Stimulated activated CD4-positive, alpha-beta T cell treated with anti-CD3 and anti-CD28 coated beads, TNF-alpha, amount 100 ng/mL, for 48 hours (primary cell): ENCODE data around the gene TBC1D16.
"Not testable (repeated sequence)": the region's sequence is repeated elsewhere in the genome, so short reads cannot be mapped to it uniquely, and the experiment has no call there.

Experiments
- DNase-seq, 3 donors: peaks; one replicate each; pipeline ENCODE4 v3.0.0-alpha.2; 2020; ENCODE audit warnings: low read depth in 3 of 3

Gene TBC1D16

DNA sequence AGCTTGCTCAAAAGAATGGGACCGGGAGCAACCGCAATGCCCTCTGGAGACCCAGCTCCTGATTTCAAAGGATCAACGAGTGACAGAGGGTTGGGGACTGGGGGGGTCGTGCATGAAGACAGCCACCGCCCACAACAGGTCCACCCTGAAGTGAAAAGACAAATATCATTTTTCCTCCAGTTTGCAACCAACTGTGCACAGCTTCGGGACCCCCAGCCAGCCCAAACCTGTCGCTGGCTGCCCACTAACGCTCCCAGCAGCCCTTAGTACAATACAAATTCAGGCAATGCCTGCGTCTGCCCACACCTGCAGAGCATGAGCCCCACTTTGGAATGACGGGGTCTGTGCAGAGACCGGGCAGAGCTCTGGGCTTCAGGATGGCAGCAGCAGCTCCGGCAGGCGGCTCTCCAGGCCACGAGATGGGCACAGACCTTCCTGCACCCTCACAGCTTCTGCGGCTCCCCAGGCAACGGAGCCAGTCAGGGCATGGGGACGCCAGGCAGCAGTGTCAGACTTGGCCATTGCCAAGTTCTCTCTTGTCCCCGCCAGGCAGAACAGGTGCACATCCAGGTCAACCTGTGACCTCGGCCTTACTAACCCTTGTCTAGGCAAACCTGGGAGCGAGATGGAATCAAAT, 60.1 kb downstream of the TBC1D16 start:
- DNase-seq: no peak

- no peak for DNase-seq
Observed at GRCh38 chr17:79974566-79975497, 60.8 kb downstream of the TBC1D16 start.

DNA sequence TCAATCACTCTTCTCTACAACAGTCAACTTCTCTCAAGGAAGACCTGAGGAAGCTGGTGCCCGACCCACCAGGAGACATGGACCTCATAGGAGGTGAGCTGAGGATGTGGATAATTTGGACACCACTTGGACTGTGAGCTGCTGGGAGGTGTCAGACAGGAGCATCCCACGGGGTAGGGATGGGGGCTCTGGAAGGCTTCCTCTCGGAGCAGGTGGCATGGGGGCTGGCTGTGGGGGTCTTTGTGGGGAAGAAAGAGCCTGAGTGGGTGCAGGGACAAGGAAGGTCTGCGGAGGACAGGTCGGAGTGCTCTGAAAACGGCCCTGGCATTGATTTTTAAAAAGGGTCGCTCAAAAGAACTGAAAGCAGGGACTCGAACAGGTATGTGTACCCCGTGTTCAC, 64.0 kb downstream of the TBC1D16 start:
- DNase-seq: no peak

DNA sequence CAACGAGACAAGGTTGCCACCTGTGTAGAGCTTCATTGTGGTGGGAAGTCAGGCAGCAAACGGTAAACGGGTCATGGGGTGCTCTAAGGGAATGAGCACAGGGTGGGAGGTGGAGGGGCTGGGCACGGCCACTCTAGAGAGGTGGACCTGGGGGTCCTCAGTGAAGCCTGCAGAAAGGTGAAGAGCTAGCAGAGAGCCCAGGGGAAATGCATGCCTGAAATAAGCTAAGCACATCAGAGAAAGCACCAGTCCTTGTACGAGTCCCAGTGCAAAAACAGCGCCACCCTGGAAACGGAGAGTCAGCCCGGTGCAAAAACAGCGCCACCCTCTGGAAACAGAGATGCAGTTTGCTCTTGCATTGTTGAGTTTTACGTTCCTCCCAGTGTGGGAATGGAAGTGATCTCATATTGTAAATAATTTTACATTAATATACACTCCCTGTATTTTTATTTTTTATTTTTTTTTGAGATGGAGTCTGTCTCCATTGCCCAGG, 65.0 kb downstream of the TBC1D16 start:
- no peak for DNase-seq

DNA sequence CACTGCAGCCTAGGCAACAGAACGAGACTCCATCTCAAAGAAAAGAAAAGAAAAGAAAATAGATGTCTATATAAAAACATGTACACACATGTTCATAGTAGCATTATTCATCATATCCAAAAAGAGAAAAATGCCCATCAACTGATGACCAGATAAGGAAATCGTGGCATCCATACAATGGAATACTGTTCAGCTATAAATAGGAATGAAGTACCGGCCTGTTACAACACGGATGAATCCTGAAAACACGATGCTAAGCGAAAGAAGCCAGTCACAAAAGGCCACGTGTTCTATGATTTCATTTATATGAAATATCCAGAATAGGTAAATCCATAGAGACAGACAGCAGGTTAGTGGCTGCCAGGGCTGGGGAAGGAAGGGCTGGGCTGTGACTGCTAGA, 65.8 kb downstream of the TBC1D16 start:
- DNase-seq: no peak

- DNase-seq: no peak
Observed at GRCh38 chr17:79968116-79968515, 67.6 kb downstream of the TBC1D16 start.

GRCh38 chr17:79966681-79967080, 69.0 kb downstream of the TBC1D16 start:
- DNase-seq: no peak

- DNase-seq: no peak
Observed at GRCh38 chr17:79965806-79966205, 69.9 kb downstream of the TBC1D16 start.

DNA sequence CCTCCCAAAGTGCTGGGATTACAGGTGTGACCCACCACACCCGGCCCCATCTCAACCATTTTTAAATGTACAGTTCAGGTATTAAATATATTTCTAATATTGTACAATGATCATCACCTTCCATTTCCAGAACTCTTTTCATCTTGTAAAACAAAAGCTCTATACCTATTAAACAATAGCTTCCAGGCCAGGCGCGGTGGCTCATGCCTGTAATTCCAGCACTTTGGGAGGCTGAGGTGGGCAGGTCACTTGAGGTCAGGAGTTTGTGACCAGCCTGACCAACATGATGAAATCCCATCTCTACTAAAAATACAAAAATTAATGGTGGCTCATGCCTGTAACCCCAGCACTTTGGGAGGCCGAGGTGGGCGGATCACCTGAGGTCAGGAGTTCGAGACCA, 73.2 kb downstream of the TBC1D16 start:
- DNase-seq: not testable (repeated sequence)

DNA sequence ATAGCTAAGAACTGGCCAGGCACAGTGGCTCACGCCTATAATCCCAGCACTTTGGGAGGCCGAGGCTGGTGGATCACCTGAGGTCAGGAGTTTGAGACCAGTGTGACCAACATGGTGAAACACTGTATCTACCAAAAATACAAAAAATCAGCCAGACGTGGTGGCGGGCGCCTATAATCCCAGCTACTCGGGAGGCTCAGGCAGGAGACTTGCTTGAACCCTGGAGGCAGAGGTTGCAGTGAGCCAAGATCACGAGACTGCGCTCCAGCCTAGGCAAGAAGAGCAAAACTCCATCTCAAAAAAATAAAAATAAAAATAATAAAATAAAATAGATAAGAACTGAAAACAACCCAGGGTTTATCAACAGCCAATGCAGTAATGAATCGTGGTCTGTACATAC, 74.1 kb downstream of the TBC1D16 start:
- DNase-seq: not testable (repeated sequence)

DNA sequence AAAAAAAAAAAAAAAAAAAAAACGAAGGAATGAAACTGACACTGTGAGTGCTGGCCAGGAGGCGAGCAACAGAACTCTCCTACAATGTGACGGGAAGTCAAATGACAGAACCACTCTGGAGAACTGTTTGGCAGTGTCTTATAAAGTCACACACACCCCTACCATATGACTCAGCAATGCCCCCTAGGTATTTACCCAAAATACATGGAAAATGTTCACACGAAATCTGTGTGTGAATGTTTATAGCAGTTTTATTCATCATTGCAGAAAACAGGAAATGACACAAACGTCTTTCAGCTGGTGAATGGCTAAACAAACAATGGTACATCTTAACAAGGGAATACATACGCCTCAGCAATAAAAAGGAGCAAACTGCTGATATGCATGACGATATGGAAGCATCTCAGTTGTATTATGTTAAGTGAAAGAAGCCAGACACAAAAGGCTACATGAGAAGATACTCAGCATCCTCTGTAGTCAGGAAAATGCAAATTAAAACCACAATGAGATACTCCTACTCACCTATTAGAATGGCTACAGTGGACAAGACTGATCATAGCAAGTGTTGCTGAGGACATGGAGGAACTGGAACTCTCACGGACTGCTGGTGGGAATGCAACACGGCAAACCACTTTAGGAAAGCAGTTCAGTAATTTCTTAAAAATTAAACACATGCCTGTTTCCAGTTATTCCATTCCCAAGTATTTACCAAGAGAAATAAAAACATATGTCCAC, 74.7 kb downstream of the TBC1D16 start:
- no peak for DNase-seq

DNA sequence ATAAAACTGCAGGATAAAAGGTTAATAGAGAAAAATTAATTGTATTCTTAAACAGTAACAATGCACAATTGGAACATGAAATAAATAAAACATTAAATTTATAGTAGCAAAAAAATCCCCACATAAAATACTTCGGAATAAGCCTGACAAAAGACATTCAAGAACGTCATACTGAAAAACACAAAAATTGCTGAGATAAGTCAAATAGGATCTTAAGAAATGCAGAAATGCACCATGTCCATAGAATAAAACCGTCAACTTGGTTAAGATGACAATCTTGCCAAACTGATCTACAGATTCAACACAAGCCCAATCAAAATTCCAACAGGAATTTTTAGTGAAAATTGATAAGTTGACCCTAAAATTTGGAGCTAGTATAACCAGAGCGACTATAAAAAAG, 76.6 kb downstream of the TBC1D16 start:
- no peak for DNase-seq

DNA sequence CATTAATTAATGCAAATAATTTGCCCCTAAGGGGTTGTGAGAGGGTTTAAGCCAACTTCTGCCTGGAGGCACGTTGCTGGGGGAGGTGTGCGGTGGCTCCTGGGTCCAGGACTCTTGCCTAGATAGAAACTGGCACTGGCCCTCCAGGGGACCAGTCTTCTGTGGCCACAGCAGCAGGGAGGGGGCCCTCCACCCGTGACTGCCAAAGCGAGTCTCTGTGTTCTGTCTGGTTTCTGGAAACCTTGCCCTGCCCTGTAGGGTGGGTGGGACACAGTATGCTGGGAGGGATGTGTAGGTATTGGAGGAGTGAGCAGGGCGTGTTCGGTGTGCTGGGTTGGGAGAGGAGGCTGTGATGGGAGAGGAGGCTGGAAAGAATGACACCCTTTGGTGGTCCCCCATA, 78.8 kb downstream of the TBC1D16 start:
- no peak for DNase-seq

GRCh38 chr17:79956441-79956735, 79.3 kb downstream of the TBC1D16 start:
- not testable (repeated sequence) for DNase-seq

- DNase-seq: no peak
Observed at GRCh38 chr17:79955691-79956440, 79.8 kb downstream of the TBC1D16 start.

DNA sequence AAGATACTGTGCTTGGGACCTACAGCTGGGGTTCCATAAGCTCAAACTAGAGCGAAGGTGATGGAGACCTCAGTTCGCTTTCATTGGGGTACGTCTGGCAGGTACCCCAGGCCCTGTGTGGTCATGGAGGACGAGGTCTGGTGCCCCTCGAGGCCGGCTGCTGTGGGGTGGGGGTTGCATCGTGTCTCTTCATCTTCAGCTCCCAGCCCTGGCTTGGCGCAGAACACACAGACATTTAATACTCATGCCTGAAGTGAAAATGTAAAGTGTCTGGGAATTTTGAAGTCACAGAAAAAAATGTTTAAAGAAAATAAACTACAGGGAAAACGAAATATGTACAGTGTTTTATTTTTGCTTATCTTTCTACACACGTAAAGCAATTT, 80.5 kb downstream of the TBC1D16 start:
- DNase-seq: no peak

DNA sequence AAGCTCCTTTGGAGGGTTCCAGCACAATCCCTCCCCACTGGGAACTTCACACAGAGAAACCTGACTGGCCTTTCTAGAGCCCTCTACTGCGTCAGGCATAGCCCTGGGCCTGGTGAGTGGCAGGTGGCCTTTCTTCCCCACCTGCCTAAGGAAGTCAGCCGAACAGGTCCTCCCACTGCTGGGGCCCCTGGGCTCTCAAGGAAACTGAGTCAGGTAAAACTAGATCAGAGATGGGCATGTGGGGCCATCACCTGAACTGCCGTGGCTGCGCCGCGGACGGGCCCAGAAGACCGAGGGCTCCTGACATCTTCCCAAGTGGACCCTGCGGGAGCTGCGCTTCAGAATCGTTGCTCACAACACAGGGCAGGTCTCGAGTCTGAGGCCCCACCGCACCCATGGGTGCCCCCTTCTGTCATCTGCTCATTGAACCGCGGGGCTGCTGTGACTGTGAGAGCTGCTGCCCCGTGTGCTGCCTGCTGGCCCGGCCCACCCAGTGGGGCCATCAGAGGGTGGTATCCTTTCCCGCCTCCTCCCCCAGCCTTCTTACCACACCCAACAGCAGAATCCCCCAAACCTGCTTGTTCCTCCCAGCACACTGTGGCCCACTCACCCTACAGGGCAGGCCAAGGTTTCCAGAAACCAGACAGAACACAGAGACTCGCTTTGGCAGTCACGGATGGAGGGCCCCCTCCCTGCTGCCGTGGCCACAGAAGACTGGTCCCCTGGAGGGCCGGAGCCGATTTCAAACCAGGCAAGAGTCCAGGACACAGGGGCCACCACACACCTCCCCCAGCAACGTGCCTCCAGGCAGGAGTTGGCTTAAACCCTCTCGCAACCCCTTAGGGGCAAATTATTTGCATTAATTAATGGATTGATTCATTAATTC, 81.1 kb downstream of the TBC1D16 start:
- no peak for DNase-seq

- no peak for DNase-seq
Observed at GRCh38 chr17:79953335-79953734, 82.3 kb downstream of the TBC1D16 start.

DNA sequence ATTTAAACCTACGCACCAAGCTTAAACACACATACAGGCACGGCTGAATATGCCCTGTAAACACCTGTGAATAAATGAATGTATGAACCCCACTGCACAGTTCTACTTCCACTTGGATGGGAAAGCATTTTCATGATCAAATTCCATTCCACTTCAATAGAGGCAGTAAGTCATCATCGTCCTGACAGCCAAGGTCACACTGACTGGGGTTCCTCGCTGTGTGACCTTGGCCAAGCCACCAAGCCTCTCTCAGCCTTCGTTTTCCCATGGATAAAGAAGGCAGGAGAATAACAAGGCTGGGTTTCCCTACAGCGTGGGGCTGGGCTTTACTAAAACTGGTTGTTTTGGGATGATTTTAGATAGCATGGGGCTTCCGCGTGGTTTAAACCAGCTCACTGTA, 82.8 kb downstream of the TBC1D16 start:
- DNase-seq: no peak

DNA sequence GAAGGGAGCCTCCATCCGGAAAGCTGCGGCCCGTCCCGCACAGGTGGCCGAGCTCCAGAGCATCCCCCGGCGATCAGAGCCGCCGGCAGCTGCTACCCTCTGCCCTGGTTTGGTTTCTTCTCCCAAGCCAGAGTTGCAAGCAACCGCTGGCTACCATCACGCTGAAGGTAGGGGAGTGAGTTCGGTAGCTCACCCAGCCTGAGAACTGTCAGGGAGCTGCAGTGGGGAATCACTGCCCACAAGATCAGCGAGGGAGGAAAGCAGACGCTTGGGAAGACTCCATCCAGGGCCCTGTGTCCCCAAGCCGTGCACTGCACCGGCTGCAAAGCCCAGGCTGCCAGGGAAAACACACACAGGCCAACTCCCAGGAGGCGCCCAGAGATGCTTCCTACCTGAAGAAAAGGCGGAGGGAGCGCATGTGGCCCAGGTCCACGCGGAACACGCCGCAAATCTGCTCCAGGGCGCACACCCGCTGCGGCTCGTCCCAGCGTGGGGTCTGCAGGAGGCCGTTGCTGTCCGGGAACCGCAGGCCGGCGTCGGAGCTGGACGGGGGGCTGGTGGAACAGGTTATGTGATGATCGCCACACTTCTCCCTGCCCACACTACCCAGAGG, 83.3 kb downstream of the TBC1D16 start:
- no peak for DNase-seq
